Measurements from ENCODE around the gene SOX30.

The SOX30 gene

GRCh38 chr5:157668356-157668755 is 16.1 kb upstream of the SOX30 start:
- no peak for DNase-seq (ENCODE audit: low read depth)
- H3K4me3 ChIP-seq (ENCODE audit: low read depth, low read length): no peak overlapping the region

- H3K4me3 ChIP-seq (ENCODE audit: low read depth, low read length): no peak overlapping the region
- peak; percentile 48 for DNase-seq (ENCODE audit: low read depth)
Measured at GRCh38 chr5:157665467-157666070, 13.3 kb upstream of the SOX30 start.

DNA sequence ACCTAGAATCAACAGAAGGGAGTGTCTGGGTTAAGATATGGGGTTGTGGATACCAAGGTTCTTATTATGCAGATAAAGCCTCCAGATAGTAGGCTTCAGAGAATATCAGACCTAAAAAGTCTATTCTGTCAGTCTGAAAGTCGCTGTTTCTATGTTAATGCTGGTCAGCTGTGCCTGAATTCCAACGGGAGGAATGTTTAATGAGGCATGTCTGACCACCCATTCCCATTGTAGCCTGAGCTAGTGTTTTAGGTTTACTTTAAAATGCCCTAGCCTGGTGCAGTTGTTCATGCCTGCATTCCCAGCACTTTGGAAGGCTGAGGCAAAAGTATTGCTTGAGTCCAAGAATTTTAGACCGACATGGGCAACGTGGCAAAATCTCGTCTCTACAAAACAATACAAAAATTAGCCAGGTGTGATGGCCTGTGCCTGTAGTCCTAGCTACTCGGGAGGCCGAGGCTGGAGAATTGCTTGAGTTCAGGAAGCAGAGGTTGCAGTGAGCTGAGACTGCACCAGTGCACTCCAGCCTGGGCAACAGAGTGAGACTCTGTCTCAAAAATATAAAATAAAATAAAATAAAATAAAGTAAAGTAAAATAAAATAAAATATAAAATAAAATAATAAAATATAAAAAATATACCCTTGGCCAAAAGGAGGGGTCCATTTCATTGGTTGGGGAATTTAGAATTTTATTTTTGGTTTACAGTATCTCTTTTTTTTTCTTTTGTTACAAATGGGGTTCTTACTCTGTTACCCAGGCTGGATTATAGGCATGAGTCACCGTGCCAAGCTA is 7.8 kb upstream of the SOX30 start:
- no peak overlapping the region for H3K4me3 ChIP-seq (ENCODE audit: low read depth, low read length)
- no peak for DNase-seq (ENCODE audit: low read depth)

DNA sequence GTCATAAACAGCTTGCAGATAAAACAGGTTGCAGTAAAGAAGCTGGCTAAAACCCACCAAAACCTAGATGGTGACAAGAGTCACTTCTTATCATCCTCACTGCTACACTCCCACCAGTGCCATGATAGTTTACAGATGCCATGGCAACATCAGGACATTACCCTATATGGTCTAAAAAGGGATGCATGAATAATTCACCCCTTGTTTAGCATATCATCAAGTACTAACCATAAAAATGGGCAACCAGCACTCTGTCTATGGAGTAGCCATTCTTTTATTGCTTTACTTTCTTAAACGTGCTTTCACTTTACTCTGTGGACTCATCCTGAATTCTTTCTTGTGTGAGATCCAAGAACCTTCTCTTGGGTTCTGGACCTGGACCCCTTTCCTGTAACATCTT is 6.7 kb upstream of the SOX30 start:
- H3K4me3 ChIP-seq (ENCODE audit: low read depth, low read length): no peak overlapping the region
- DNase-seq (ENCODE audit: low read depth): no peak

DNA sequence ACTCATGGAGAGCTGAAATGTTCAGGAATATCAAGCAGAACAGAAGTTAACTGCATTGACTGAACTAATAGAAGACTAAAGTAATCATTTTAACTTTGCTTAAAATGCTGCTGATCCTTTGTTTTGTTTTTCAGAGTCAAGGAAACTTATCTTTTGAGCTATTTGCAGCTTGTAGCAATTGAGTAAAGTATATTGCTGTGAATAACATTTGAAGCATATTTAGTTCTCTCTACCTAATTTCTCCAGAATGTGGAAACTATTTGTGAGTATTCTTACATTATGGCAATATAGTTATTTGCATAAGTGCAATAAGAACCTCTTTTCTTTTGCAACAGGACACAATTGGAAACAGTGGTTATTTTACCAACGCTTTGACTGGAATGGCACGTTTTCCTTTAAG is 5.3 kb upstream of the SOX30 start:
- no peak for DNase-seq (ENCODE audit: low read depth)

DNA sequence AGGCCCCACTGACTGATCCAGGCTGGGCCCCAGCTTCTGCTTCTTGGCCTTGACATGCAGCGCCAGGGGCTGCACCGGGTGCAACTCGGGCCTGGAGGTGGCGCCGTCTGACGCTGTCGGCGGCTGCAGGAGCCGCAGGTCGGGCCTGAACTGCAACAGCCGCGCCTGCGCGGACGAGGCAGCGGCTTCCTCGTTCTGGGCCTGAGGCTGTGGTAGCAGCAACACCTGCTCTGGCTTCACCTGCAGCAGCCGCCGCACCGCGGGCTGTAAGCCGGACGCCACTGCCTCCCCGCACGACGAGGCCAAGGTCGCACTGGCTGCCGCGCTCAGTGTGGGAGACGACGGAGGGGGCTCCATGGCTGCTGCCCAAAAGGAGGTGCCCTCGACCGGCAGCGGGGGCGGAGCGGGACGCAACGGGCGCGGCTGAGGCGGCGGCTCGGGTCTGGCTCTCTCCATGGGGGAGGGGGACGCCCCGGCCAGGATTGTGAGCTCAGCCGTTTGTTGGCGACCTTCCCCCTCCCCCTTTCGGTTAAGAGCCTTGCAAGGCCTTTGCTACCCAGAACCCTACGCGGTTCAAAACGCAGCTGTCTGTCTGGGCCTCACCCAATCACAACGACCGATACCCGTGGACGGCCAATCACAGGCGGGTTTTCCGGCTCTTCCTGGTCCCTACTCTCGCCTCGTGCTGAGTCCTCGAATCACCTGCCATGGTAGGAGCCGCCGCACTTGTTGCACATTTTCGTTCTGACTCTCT is 438 bp downstream of the SOX30 start:
- peak overlapping the region; percentile 32 for H3K4me3 ChIP-seq (ENCODE audit: low read depth, low read length)
- no peak for DNase-seq (ENCODE audit: low read depth)

More for the DNA sequence above, 5.3 kb upstream of the SOX30 start:
- no peak overlapping the region for H3K4me3 ChIP-seq (ENCODE audit: low read depth, low read length)

DNA sequence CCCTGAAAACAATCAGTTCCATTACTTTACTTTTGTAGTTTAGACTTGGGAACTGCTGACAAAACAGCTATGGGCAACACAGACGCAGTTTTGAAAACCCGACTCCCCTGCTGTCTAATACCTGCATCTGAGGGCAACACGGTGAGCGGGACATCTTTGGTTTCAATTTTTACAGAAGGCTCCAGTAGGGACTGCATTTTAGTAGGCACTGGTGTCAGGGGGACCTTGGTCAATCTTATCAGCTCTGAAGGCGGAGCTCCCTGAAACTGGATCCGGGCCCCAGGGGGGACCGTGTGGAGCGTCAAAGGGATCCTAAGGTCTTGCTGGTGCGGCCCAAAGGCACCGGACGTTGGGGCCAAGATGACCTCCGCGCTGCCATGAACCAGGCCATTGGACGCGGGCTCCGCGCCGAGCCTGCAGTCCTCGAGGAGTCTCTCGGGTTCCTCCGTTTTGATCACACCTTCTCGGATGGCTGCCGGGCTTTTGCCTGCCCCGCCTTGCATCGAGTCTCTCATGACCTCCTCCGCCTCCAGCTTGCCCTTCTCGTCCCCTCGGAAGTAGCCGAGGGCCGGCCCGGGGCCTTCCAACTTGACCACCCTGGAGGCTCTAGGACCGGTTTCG is 1.1 kb downstream of the SOX30 start:
- no peak overlapping the region for H3K4me3 ChIP-seq (ENCODE audit: low read depth, low read length)
- no peak for DNase-seq (ENCODE audit: low read depth)

- no peak for DNase-seq (ENCODE audit: low read depth)
- H3K4me3 ChIP-seq (ENCODE audit: low read depth, low read length): no peak overlapping the region
Measured at GRCh38 chr5:157649101-157649500, 3.1 kb downstream of the SOX30 start.

DNA sequence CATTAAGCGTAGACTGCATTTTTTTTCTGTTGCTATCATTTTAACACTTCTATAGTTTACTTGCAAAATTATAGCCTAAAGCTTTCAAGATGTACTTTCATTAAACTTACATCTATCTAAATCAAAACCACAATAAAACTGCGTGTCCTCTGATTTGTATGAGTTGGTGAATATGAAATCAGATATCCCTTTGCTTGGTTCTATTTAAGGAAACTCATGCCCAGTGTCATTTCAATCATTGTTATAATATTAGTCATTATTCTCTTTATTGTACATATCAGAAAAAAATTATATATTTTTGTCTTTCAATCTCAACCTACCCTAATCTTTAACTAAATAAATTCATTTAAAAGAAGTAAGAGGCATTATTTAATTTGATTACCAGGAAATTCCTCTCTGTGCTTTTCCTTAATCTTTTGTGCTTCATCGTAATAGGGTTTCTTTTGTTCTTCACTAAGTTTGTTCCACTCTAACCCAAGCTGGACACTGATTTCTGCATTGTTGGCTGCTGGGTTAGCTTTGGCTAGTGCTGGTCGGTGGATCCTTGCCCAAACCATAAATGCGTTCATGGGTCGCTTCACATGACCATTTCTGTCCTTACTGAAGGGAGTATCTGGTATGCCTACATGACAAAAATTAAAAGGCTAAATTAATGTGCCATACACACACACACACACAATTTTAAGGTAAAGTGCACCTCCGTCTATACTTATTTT is 3.8 kb downstream of the SOX30 start:
- DNase-seq (ENCODE audit: low read depth): no peak
- no peak overlapping the region for H3K4me3 ChIP-seq (ENCODE audit: low read depth, low read length)

GRCh38 chr5:157640406-157641066 is 11.7 kb downstream of the SOX30 start:
- DNase-seq (ENCODE audit: low read depth): no peak
- H3K4me3 ChIP-seq (ENCODE audit: low read depth, low read length): no peak overlapping the region

DNA sequence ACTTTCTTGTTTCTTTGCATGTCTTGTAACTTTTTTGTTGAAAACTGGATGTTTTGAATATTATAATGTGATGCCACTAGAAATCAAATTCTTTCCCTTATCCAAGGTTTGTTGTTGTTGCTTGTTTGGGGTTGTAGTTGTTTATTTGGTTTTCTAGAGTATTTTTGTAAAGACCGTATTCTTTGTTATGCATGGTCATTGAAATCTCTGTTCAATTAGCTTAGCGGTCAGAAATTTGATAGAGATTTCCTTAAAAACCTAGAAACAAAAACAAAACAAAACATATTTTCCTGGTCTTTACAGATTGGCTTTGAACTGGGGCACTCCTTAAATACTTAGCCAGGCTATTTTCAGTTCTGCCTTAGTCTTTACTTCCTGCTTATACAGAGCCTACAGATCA is 21.9 kb downstream of the SOX30 start:
- no peak overlapping the region for H3K4me3 ChIP-seq (ENCODE audit: low read depth, low read length)
- DNase-seq (ENCODE audit: low read depth): no peak

DNA sequence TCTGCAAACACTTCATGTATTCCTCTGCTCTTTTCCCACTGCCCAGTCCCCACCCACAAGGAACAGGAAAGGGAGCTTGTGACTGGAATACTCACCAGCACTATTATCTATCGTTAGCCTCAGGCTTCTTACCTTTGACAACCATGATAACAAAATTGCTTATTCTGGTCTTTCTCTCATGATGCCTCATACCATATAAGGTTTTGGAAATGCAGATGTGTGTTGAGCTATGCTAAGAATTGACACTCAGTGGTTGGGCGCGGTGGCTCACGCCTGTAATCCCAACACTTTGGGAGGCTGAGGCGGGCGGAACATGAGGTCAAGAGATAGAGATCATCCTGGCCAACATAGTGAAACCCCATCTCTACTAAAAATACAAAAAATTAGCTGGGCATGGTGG is 25.4 kb downstream of the SOX30 start:
- DNase-seq (ENCODE audit: low read depth): no peak
- no peak overlapping the region for H3K4me3 ChIP-seq (ENCODE audit: low read depth, low read length)

GRCh38 chr5:157624144-157624543 is 28.1 kb downstream of the SOX30 start:
- no peak overlapping the region for H3K4me3 ChIP-seq (ENCODE audit: low read depth, low read length)
- no peak for DNase-seq (ENCODE audit: low read depth)

GRCh38 chr5:157620776-157621175 is 31.5 kb downstream of the SOX30 start:
- no peak overlapping the region for H3K4me3 ChIP-seq (ENCODE audit: low read depth, low read length)
- DNase-seq (ENCODE audit: low read depth): no peak

GRCh38 chr5:157618191-157618765 is 34.0 kb downstream of the SOX30 start:
- no peak for DNase-seq (ENCODE audit: low read depth)
- no peak overlapping the region for H3K4me3 ChIP-seq (ENCODE audit: low read depth, low read length)

DNA sequence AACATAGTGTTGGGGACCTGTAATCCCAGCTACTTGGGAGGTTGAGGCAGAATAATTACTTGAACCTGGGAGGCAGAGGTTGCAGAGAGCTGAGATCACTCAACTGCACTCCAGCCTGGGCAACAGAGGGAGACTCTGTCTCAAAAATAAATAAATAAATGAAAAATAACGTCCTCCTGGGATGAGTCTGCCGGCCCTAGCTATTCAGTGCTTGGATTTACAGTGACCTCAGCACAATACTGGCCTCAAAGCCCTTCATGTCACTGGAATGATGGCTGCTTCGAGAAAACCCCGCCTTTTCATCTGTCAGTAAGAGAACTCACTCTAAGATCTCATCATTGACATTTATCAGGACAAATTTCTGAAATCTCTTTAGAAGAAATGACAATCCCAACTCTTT is 35.5 kb downstream of the SOX30 start:
- H3K4me3 ChIP-seq (ENCODE audit: low read depth, low read length): no peak overlapping the region
- DNase-seq (ENCODE audit: low read depth): no peak

DNA sequence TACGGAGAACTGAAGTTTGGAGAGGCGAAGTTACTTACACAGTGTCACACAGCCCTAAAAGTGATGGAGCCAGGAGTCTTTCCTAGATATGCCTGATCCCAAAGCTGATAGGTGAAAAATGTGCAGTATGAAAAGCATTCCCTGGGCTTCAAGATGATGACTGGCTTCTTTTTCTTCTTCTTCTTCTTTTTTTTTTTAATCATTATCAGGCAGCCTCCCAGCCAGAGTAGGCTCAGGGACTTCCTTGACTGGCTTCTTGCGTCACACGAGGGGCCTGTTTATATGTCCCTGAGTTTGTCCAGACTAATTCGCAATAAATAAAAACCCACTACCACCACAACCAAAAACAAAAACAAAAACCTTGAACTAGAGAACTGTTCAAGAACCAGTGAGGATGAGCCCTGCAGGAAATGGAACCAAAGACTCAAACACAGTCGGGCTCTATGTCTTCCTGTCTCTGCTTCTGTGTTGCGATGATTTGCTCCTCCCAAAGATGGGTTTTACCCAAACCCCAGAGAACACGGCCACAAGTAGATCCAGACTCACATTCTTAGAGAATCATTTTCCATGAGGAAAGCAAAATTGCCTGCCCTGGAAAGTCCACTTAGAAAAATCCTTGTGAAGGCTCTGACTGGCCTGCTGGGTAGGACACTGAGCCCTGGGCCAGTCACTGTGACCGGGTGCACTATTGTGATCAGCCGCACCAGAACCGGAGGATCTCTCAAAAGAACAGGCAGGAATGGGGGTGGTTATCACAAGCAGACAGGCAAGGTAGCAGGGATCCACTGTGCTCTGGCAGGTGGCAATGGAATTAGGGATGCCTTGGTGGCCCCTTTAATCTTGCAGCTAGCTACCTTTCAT is 38.6 kb downstream of the SOX30 start:
- H3K4me3 ChIP-seq (ENCODE audit: low read depth, low read length): no peak overlapping the region
- DNase-seq (ENCODE audit: low read depth): no peak

- DNase-seq (ENCODE audit: low read depth): no peak
- no peak overlapping the region for H3K4me3 ChIP-seq (ENCODE audit: low read depth, low read length)
Measured at GRCh38 chr5:157612581-157612980, 39.7 kb downstream of the SOX30 start.

Measured in skeletal muscle cell (primary cell).